CD14-positive monocyte (primary cell): ENCODE results near the gene HELB. TPM values are rescaled to one million over a fixed set of nuclear protein-coding genes. Genes with fewer than 3 reads are reported as not detected.

Experiments
- DNase-seq, 3 donors: peaks; one replicate each; pipeline ENCODE4 v3.0.0-alpha.2; 2011 to 2022
- H2AFZ ChIP-seq: 2 replicates; pipeline ENCODE4 v1.6.0; 2012; ENCODE audit warnings: mild to moderate bottlenecking, low read depth, low read length, inconsistent platforms; ENCODE audit not compliant: insufficient read depth, poor library complexity, severe bottlenecking
- H3K27ac ChIP-seq, 2 donors: 1 replicate in 1 of 2; 2 replicates in 1 of 2; pipeline ENCODE4 v1.5.1; 2012 to 2013; ENCODE audit warnings: low read length in 2 of 2, control low read depth in 1 of 2, inconsistent platforms in 1 of 2, low read depth in 1 of 2, mild to moderate bottlenecking in 1 of 2
- H3K27me3 ChIP-seq, 2 donors: one replicate each; pipeline versions ENCODE4 v1.6.0 to v1.6.1; 2011 to 2013; ENCODE audit warnings: low read length in 2 of 2; ENCODE audit not compliant: control insufficient read depth in 2 of 2, insufficient read depth in 2 of 2
- H3K36me3 ChIP-seq, 2 donors: replicated peaks in 1 of 2; 1 replicate in 1 of 2; 2 replicates in 1 of 2; pipeline versions ENCODE4 v1.5.1 to v1.6.1; 2012 to 2013; ENCODE audit warnings: low read length in 2 of 2, control low read depth in 1 of 2, inconsistent platforms in 1 of 2, mild to moderate bottlenecking in 1 of 2; ENCODE audit not compliant: insufficient read depth in 2 of 2, control insufficient read depth in 1 of 2
- H3K4me1 ChIP-seq, 2 donors: 1 replicate in 1 of 2; 2 replicates in 1 of 2; pipeline versions ENCODE4 v1.5.1 to v1.6.1; 2012 to 2013; ENCODE audit warnings: low read length in 2 of 2, control low read depth in 1 of 2, inconsistent platforms in 1 of 2, mild to moderate bottlenecking in 1 of 2, moderate library complexity in 1 of 2; ENCODE audit not compliant: insufficient read depth in 2 of 2, control insufficient read depth in 1 of 2
- H3K4me2 ChIP-seq: replicated peaks from 2 replicates; pipeline ENCODE3; 2012; ENCODE audit warnings: low read length, moderate library complexity, mild to moderate bottlenecking; ENCODE audit not compliant: poor library complexity, severe bottlenecking; ENCODE audit errors: extremely low read depth
- H3K4me3 ChIP-seq, 3 experiments: fragments of 200-600 bp in 1 of 3; sonication (generic) in 1 of 3; replicated peaks in 1 of 3; 1 replicate in 2 of 3; 2 replicates in 1 of 3; pipeline ENCODE4 v1.5.1; 2011 to 2013; ENCODE audit warnings: low read length in 3 of 3, mild to moderate bottlenecking in 3 of 3, control low read depth in 2 of 3, low read depth in 2 of 3, inconsistent platforms in 1 of 3, moderate library complexity in 1 of 3
- H3K79me2 ChIP-seq: 2 replicates; pipeline ENCODE4 v1.6.0; 2012; ENCODE audit warnings: mild to moderate bottlenecking, control low read depth, inconsistent platforms, low read length, moderate library complexity; ENCODE audit not compliant: insufficient read depth
- H3K9ac ChIP-seq: 2 replicates; pipeline ENCODE4 v1.6.0; 2017; ENCODE audit warnings: low read length, mild to moderate bottlenecking; ENCODE audit not compliant: insufficient read depth, poor library complexity, severe bottlenecking
- H3K9me3 ChIP-seq, 2 donors: replicated peaks in 1 of 2; 1 replicate in 1 of 2; 2 replicates in 1 of 2; pipeline versions ENCODE4 v1.5.1 to v1.6.1; 2012 to 2013; ENCODE audit warnings: low read length in 2 of 2, control low read depth in 1 of 2; ENCODE audit not compliant: control insufficient read depth in 1 of 2, insufficient read depth in 1 of 2
- H4K20me1 ChIP-seq: 2 replicates; pipeline ENCODE4 v1.6.0; 2012; ENCODE audit warnings: mild to moderate bottlenecking, low read length, control low read depth, moderate library complexity; ENCODE audit not compliant: insufficient read depth
- H3K27ac Mint-ChIP-seq, 7 donors: one replicate each; pipeline ENCODE4 v1.8.0; 2020; ENCODE audit warnings: mild to moderate bottlenecking in 7 of 7, mixed read lengths in 7 of 7, moderate library complexity in 6 of 7, inconsistent platforms in 2 of 7
- H3K27me3 Mint-ChIP-seq, 3 donors: one replicate each; pipeline ENCODE4 v1.8.0; 2021 to 2022; ENCODE audit warnings: low read depth in 3 of 3, mild to moderate bottlenecking in 3 of 3, mixed read lengths in 3 of 3, moderate library complexity in 3 of 3, inconsistent platforms in 1 of 3
- H3K36me3 Mint-ChIP-seq, 2 donors: one replicate each; pipeline ENCODE4 v1.8.0; 2020; ENCODE audit warnings: mixed read lengths in 2 of 2, inconsistent platforms in 1 of 2, mild to moderate bottlenecking in 1 of 2
- H3K4me1 Mint-ChIP-seq: one replicate; pipeline ENCODE4 v1.8.0; 2020; ENCODE audit warnings: mild to moderate bottlenecking, mixed read lengths
- H3K4me3 Mint-ChIP-seq, 2 donors: one replicate each; pipeline ENCODE4 v1.8.0; 2020; ENCODE audit warnings: mild to moderate bottlenecking in 2 of 2, mixed read lengths in 2 of 2, moderate library complexity in 1 of 2
- H3K9me3 Mint-ChIP-seq, 7 donors: one replicate each; pipeline ENCODE4 v1.8.0; 2020 to 2022; ENCODE audit warnings: mixed read lengths in 7 of 7, mild to moderate bottlenecking in 6 of 7, moderate library complexity in 6 of 7, inconsistent platforms in 2 of 7
- WGBS: methylation state at CpG from one replicate; pipeline ENCODE4 v1.1.5; 2013; ENCODE audit warnings: missing lambda C conversion rate; ENCODE audit not compliant: insufficient coverage; 5-methylcytosine and 5-hydroxymethylcytosine counted together
- intact Hi-C, 2 donors: fragments of 100-400 bp; cut with micrococcal nuclease; formaldehyde crosslinking; loops; one replicate each; pipeline versions ENCODE4 v1.15.0 to v1.15.1; 2023
- polyA plus RNA-seq, 3 donors: library from polyadenylated mRNA; depleted of rRNA in 1 of 3; unstranded in 2 of 3; stranded (reverse) in 1 of 3; fragments of 300-500 nt in 2 of 3; fragments of >200 nt in 1 of 3; fragmentation: Illumina TruSeq in 2 of 3; gene quantifications; 1 replicate in 2 of 3; 2 replicates in 1 of 3; pipeline ENCODE4 v1.2.3, GENCODE V29; 2012 to 2021
- TF ChIP-seq, protein P1 (sequence below): fragments of 200-600 bp; IDR thresholded peaks from one replicate; pipeline ENCODE4 v1.8.0; 2022; ENCODE audit warnings: antibody characterized with exemption, mild to moderate bottlenecking

The HELB gene
- polyA plus RNA-seq, 3 donors = 1.8 to 3.4 (median 3.0) TPM

DNA sequence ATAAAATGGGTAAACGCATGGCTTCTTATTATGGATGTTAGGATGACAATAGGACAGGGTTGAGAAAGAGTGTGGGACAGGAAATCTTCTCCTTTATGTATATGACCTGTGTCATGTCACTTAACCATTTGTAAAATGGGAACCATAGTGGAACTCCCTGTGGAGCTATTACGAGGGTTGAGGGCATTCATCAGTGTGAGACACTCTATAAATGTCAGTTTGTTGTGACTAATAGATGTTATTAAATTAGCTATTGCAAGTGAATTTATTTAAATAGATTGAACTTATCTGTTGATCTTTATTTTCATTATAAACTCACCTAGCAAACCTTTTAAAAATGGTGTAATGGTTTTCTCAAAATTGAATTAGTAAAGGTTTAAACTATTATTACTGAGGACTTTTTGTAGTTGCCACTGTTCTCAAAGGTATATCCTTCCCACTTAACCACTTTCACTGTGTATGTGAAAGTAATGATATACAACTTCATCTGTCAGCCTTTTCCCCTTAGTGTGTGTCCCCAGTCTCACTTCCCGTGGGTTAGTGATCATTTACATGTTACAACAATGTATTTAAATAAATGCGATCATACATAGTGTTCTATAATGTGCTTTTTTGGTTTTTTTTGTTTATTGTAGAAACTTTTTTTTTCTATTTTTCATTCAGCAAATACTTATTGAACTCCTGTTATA is 17.1 kb downstream of the HELB start:
- no peak overlapping the region for H3K4me3 Mint-ChIP-seq
- H3K27ac Mint-ChIP-seq = peak overlapping the region in 2 of 7 donors; percentile 36 to 37
- no peak overlapping the region for H3K9ac ChIP-seq
- no peaks in the 10 kb centered on the region for H3K27me3 Mint-ChIP-seq
- no peaks in the 10 kb centered on the region for H3K27me3 ChIP-seq
- H3K9me3 ChIP-seq = no peaks in the 10 kb centered on the region
- H3K4me1 Mint-ChIP-seq = peaks cover 13% of the 10 kb centered on the region
- H2AFZ ChIP-seq = no peak overlapping the region
- TF ChIP-seq, protein P1, sequence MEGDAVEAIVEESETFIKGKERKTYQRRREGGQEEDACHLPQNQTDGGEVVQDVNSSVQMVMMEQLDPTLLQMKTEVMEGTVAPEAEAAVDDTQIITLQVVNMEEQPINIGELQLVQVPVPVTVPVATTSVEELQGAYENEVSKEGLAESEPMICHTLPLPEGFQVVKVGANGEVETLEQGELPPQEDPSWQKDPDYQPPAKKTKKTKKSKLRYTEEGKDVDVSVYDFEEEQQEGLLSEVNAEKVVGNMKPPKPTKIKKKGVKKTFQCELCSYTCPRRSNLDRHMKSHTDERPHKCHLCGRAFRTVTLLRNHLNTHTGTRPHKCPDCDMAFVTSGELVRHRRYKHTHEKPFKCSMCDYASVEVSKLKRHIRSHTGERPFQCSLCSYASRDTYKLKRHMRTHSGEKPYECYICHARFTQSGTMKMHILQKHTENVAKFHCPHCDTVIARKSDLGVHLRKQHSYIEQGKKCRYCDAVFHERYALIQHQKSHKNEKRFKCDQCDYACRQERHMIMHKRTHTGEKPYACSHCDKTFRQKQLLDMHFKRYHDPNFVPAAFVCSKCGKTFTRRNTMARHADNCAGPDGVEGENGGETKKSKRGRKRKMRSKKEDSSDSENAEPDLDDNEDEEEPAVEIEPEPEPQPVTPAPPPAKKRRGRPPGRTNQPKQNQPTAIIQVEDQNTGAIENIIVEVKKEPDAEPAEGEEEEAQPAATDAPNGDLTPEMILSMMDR = no peak
- H3K9me3 Mint-ChIP-seq = peaks cover 0 to 2% (median 0%) of the 10 kb centered on the region in 7 donors
- intact Hi-C loops = no loop called here
- H3K4me2 ChIP-seq = no peak overlapping the region
- peaks cover 30% of the 10 kb centered on the region for H3K79me2 ChIP-seq
- WGBS = no CpG with 5 or more reads among the region's 4 CpGs
- H3K4me1 ChIP-seq = peaks cover 9 to 12% of the 10 kb centered on the region in 2 donors
- H3K36me3 ChIP-seq = peaks cover 22 to 52% of the 10 kb centered on the region in 2 donors
- H3K36me3 Mint-ChIP-seq = peaks cover 44 to 56% of the 10 kb centered on the region in 2 donors
- H3K4me3 ChIP-seq = no peak overlapping the region
- H3K27ac ChIP-seq = no peak overlapping the region
- H4K20me1 ChIP-seq = no peaks in the 10 kb centered on the region
- DNase-seq = no peak

DNA sequence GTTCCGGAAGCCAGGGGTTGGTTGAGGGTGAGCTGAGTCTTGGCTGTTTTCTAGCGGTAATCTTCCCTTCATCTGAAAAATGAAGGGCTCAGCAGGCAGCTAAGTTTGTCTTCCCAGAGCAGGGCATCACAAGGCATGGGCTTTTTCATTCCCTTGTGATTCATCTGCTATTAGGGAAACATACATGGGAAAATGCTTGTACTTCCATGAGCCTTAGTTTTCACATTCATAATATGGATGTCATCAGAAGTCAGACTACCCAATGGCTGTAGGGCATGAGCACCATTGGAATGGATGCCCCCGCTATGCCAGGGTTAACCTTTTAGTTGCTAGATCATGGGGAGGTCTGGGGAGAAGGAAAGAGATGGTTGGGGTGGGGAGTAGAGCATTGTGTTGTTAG is 18.7 kb downstream of the HELB start:
- Histone ChIP-seq H3K27me3 (no peaks in the 10 kb centered on the region), H3K36me3 (peaks cover 21 to 58% of the 10 kb centered on the region in 2 donors), H3K9ac (no peak overlapping the region), H3K27ac (peak overlapping the region in 1 of 2 donors; percentile 74), H2AFZ (no peak overlapping the region), H3K9me3 (no peaks in the 10 kb centered on the region), H3K4me2 (no peak overlapping the region), H3K4me1 (peaks cover 9 to 12% of the 10 kb centered on the region in 2 donors), H3K4me3 (no peak overlapping the region), H3K79me2 (peaks cover 14% of the 10 kb centered on the region), H4K20me1 (no peaks in the 10 kb centered on the region)
- TF ChIP-seq, protein P1 = no peak
- Mint-ChIP-seq H3K4me3 (no peak overlapping the region), H3K27me3 (no peaks in the 10 kb centered on the region), H3K27ac (peak overlapping the region; percentile 79 to 91 (median 87)), H3K9me3 (peaks cover 0 to 2% (median 0%) of the 10 kb centered on the region in 7 donors), H3K36me3 (peaks cover 50 to 61% of the 10 kb centered on the region in 2 donors), H3K4me1 (peaks cover 12% of the 10 kb centered on the region)
- DNase-seq = peak in 1 of 3 donors; percentile 55
- intact Hi-C loops = no loop called here
- WGBS = 97% methylated on average over 3 of the region's 3 CpGs
